Uterus (tissue), 4 donors: Measurements from ENCODE around the gene GRIN2A. TPM values are rescaled to one million over a fixed set of nuclear protein-coding genes. Genes with fewer than 3 reads are reported as not detected.

ENCODE experiments used
- DNase-seq, 2 donors: peaks; one replicate each; pipeline ENCODE4 v3.0.0-alpha.2; 2019 to 2020
- H3K27ac ChIP-seq, 2 donors: fragments of 200-600 bp; sonication (generic); 1 replicate in 1 of 2; 2 replicates in 1 of 2; pipeline ENCODE4 v1.5.1; 2016 to 2018
- H3K27me3 ChIP-seq, 2 donors: fragments of 200-600 bp; sonication (generic); one replicate each; pipeline ENCODE4 v1.5.1; 2018 to 2019; ENCODE audit warnings: control low read depth in 1 of 2
- H3K36me3 ChIP-seq, 2 donors: fragments of 200-600 bp; sonication (generic); one replicate each; pipeline ENCODE4 v1.5.1; 2019; ENCODE audit warnings: control low read depth in 1 of 2
- H3K4me1 ChIP-seq, 2 donors: fragments of 200-600 bp; sonication (generic); one replicate each; pipeline ENCODE4 v1.5.1; 2018 to 2019; ENCODE audit warnings: control low read depth in 1 of 2
- H3K4me3 ChIP-seq, 2 donors: fragments of 200-600 bp; sonication (generic); 1 replicate in 1 of 2; 2 replicates in 1 of 2; pipeline ENCODE4 v1.5.1; 2018 to 2019; ENCODE audit warnings: mild to moderate bottlenecking in 1 of 2
- H3K9me3 ChIP-seq, 2 donors: fragments of 200-600 bp; sonication (generic); one replicate each; pipeline ENCODE4 v1.5.1; 2019; ENCODE audit warnings: control low read depth in 1 of 2
- POLR2A ChIP-seq, 2 donors: fragments of 450-650 bp; IDR thresholded peaks; one replicate each; pipeline ENCODE4 v1.6.1; 2016; ENCODE audit warnings: antibody characterized with exemption in 2 of 2, mild to moderate bottlenecking in 1 of 2, moderate library complexity in 1 of 2
- intact Hi-C: fragments of 100-400 bp; cut with DNase I; formaldehyde crosslinking; loops from one replicate; pipeline ENCODE4 v1.15.1; 2023; ENCODE audit warnings: low total_unique reads
- total RNA-seq, 4 donors: library from RNA; depleted of rRNA in 3 of 4; stranded (reverse); fragments of >200 nt in 3 of 4; gene quantifications; one replicate each; pipeline versions ENCODE4 v1.1.0 to v1.2.4, GENCODE V29; 2014 to 2023
- TF ChIP-seq, protein P1 (sequence below), 4 experiments: fragments of 200-600 bp in 2 of 4; fragments of 450-650 bp in 2 of 4; sonication (generic) in 2 of 4; IDR thresholded peaks; one replicate each; pipeline ENCODE4 v1.5.1; 2016 to 2019; ENCODE audit warnings: antibody characterized with exemption in 4 of 4, mild to moderate bottlenecking in 2 of 4, moderate library complexity in 1 of 4
- donor health status: DM: yes; HTN: yes; CAD: no.

Gene GRIN2A
- total RNA-seq, 4 donors from 2014 or later: under 0.01 to 2.4 (median 0.56) TPM

DNA sequence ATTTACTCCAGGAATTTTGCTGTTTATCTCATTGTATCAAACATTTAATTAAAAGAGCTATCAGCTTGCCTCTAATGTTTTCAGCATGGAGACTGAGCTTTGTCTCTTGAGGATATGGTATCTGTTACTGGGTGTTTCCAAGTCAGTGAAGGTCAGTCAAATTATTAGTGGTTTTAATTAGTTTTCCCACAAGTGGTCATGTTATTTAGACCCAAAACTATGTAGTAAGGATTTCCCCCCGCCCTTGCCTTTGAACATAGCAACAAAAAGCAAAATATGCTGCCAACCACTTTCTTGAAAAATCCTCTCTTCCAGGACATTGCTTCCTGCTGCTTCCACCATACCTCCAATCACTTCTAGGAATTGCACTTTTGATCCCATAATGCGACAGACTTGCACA lies 355.6 kb downstream of the GRIN2A start:
- Histone ChIP-seq H3K27ac (no peak overlapping the region), H3K4me3 (no peak overlapping the region), H3K27me3 (no peaks in the 10 kb centered on the region), H3K36me3 (no peaks in the 10 kb centered on the region), H3K9me3 (no peaks in the 10 kb centered on the region), H3K4me1 (no peaks in the 10 kb centered on the region)
- intact Hi-C loops: no loop called here
- TF ChIP-seq, protein P1, sequence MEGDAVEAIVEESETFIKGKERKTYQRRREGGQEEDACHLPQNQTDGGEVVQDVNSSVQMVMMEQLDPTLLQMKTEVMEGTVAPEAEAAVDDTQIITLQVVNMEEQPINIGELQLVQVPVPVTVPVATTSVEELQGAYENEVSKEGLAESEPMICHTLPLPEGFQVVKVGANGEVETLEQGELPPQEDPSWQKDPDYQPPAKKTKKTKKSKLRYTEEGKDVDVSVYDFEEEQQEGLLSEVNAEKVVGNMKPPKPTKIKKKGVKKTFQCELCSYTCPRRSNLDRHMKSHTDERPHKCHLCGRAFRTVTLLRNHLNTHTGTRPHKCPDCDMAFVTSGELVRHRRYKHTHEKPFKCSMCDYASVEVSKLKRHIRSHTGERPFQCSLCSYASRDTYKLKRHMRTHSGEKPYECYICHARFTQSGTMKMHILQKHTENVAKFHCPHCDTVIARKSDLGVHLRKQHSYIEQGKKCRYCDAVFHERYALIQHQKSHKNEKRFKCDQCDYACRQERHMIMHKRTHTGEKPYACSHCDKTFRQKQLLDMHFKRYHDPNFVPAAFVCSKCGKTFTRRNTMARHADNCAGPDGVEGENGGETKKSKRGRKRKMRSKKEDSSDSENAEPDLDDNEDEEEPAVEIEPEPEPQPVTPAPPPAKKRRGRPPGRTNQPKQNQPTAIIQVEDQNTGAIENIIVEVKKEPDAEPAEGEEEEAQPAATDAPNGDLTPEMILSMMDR (IDR thresholded peaks at IDR 0.05): no peak
- TF ChIP-seq POLR2A (IDR thresholded peaks at IDR 0.05): no peak
- DNase-seq: no peak

DNA sequence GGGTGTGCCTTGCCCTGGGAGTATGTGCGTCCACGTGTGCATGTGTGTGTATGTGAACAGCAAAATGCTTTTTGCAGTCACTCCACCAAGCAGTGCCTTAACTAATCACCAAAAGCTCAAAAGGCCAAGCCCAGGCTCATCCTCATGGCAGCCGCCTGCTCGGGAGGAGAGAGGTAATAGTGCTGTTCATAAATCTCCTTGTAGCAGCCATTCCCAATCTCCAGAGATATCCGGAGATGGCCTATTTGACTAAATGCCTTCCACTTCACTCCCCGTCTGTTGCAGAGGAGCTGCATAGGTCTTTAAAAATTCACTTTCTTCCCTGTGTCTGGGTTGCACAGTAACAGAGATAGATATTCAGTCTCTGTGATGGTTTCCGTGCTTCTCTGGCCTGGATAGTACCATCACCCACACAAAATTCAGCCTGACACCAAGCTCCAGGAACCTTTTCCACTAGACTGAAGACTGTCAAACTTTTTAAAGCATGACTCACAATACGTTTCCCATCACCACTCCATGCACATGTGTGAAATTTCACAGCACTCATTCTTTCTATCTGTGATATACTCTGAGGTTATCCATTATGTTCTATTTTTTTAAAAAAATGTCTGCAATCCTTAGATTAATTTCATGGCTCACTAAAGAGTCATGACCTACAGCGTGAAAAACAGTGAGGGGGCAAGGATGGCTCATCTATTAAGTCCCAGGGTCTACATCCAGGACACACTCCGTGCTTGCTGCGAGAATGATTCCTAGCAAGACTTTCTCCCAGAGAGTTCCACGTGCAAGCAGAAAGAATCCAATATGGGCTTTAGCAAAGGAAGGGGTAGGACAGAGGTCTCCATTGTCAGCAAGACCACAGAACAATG lies 357.8 kb downstream of the GRIN2A start:
- Histone ChIP-seq H3K27ac (no peak overlapping the region), H3K4me1 (no peaks in the 10 kb centered on the region), H3K36me3 (no peaks in the 10 kb centered on the region), H3K27me3 (no peaks in the 10 kb centered on the region), H3K9me3 (no peaks in the 10 kb centered on the region), H3K4me3 (no peak overlapping the region)
- intact Hi-C loops: no loop called here
- no peak for DNase-seq
- TF ChIP-seq POLR2A (IDR thresholded peaks at IDR 0.05): no peak
- TF ChIP-seq, protein P1 (IDR thresholded peaks at IDR 0.05): no peak

DNA sequence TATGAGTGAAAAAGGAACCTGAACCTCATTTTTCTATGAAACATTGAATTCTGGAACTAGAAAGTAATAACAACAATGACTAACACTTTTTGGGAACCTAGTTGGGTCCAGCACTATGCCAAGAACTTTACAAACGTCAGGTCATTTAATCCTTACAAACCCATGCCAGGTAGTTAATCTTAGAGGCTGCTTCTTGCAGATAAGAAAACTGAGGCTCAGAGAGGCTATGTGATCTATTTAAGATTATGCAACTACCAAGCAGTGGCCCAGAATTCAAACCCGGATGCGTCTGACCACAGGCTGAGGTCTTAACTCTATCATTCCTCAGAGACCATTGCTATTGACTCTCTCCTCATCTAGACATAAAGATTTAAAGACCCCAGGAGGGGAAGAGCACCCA lies 358.7 kb downstream of the GRIN2A start:
- H3K27me3 ChIP-seq: no peaks in the 10 kb centered on the region
- DNase-seq: no peak
- TF ChIP-seq, protein P1 (IDR thresholded peaks at IDR 0.05): no peak
- no peak for TF ChIP-seq POLR2A (IDR thresholded peaks at IDR 0.05)
- no peak overlapping the region for H3K4me3 ChIP-seq
- no peak overlapping the region for H3K27ac ChIP-seq
- H3K9me3 ChIP-seq: no peaks in the 10 kb centered on the region
- intact Hi-C loops: no loop called here
- H3K4me1 ChIP-seq: no peaks in the 10 kb centered on the region
- no peaks in the 10 kb centered on the region for H3K36me3 ChIP-seq

DNA sequence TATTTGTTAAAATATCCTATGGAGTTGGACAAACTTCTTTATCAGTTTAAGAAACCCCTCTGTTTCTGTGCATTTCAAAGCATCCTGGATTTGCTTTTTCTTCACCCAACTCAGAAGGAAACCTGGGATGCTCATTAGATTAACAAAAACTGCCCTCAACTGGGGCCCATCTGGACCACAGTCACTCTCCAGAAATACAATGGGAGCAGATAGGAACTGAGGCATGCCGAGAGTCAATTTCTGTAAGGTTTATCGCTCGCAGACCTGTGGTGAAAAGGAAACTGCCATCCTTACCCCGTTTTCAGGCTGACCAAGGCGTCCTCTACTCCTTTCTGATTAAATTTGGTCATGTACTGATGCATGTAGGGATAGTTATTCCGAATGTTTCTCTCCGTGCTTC lies 360.3 kb downstream of the GRIN2A start:
- Histone ChIP-seq H3K9me3 (no peaks in the 10 kb centered on the region), H3K4me1 (no peaks in the 10 kb centered on the region), H3K4me3 (no peak overlapping the region), H3K36me3 (no peaks in the 10 kb centered on the region), H3K27ac (no peak overlapping the region), H3K27me3 (no peaks in the 10 kb centered on the region)
- DNase-seq: no peak
- no peak for TF ChIP-seq POLR2A (IDR thresholded peaks at IDR 0.05)
- TF ChIP-seq, protein P1 (IDR thresholded peaks at IDR 0.05): no peak
- intact Hi-C loops: no loop called here

DNA sequence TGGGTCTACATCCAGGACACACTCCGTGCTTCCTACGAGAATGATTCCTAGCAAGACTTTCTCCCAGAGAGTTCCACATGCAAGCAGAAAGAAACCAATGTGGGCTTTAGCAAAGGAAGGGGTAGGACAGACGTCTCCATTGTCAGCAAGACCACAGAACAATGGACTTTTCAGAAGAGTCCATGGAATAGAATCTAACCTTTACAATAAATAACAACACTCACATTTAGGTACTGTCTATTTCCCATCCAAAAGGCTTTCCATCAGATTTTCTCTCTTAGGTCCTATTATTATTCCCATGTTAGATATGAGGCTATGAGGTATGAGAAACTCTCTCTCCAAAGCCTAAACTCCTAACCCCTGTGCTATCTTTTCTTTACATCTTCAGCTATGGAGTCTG lies 360.9 kb downstream of the GRIN2A start:
- Histone ChIP-seq H3K4me3 (no peak overlapping the region), H3K27ac (no peak overlapping the region), H3K9me3 (no peaks in the 10 kb centered on the region), H3K4me1 (no peaks in the 10 kb centered on the region), H3K36me3 (no peaks in the 10 kb centered on the region), H3K27me3 (no peaks in the 10 kb centered on the region)
- TF ChIP-seq, protein P1 (IDR thresholded peaks at IDR 0.05): no peak
- no peak for TF ChIP-seq POLR2A (IDR thresholded peaks at IDR 0.05)
- intact Hi-C loops: no loop called here
- DNase-seq: no peak
